WERI-Rb-1 (cell line): ENCODE results near the gene SLC24A3.
"Not testable (repeated sequence)": the region's sequence is repeated elsewhere in the genome, so short reads cannot be mapped to it uniquely, and the experiment has no call there.

Source experiments
- DNase-seq: peaks from one replicate; pipeline ENCODE4 v3.0.0-alpha.2; 2020
- H3K27ac ChIP-seq: fragments of 250-450 bp; sonication (Bioruptor Pico); 2 replicates; pipeline ENCODE4 v1.5.1; 2020; ENCODE audit warnings: mild to moderate bottlenecking, moderate library complexity
- H3K27me3 ChIP-seq: fragments of 250-450 bp; sonication (Bioruptor Pico); 2 replicates; pipeline ENCODE4 v1.5.1; 2021; ENCODE audit warnings: mild to moderate bottlenecking, low read depth, moderate library complexity; ENCODE audit not compliant: insufficient read depth, severe bottlenecking
- H3K36me3 ChIP-seq: fragments of 250-450 bp; sonication (Bioruptor Pico); 2 replicates; pipeline ENCODE4 v1.5.1; 2020; ENCODE audit warnings: mild to moderate bottlenecking, moderate library complexity
- H3K4me3 ChIP-seq: 2 replicates; pipeline ENCODE4 v1.5.1; 2011; ENCODE audit warnings: low read depth, mild to moderate bottlenecking, control low read depth, low read length
- H3K9me3 ChIP-seq: fragments of 250-450 bp; sonication (Bioruptor Pico); 2 replicates; pipeline ENCODE4 v1.5.1; 2021; ENCODE audit warnings: mild to moderate bottlenecking, moderate library complexity; ENCODE audit not compliant: severe bottlenecking
- TF ChIP-seq, protein P1 (sequence below): IDR thresholded peaks from 2 replicates; pipeline ENCODE4 v1.5.1; 2011; ENCODE audit warnings: low read depth, mild to moderate bottlenecking, control low read depth, inconsistent platforms, low read length

The SLC24A3 gene

DNA sequence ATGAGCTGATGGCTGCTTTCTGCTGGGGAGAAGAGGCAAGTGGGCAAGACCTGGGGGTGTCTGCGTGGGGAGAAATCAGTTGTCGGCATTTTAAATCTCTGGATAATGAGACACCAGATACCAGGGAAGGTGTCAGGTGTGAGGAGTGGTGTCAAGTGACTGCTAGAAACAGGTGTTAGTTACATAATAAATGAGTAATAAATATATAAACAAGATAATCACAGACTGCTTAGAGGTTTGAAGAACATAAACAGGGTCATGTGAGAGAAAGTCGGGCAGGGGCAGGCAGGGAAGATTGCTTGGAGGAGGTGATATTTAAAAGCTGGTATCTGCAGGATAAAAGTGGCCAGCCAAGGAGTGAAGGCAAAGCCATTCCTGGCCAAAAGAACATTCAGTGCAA lies 458.4 kb downstream of the SLC24A3 start:
- H3K9me3 ChIP-seq: no peaks in the 10 kb centered on the region
- TF ChIP-seq, protein P1, sequence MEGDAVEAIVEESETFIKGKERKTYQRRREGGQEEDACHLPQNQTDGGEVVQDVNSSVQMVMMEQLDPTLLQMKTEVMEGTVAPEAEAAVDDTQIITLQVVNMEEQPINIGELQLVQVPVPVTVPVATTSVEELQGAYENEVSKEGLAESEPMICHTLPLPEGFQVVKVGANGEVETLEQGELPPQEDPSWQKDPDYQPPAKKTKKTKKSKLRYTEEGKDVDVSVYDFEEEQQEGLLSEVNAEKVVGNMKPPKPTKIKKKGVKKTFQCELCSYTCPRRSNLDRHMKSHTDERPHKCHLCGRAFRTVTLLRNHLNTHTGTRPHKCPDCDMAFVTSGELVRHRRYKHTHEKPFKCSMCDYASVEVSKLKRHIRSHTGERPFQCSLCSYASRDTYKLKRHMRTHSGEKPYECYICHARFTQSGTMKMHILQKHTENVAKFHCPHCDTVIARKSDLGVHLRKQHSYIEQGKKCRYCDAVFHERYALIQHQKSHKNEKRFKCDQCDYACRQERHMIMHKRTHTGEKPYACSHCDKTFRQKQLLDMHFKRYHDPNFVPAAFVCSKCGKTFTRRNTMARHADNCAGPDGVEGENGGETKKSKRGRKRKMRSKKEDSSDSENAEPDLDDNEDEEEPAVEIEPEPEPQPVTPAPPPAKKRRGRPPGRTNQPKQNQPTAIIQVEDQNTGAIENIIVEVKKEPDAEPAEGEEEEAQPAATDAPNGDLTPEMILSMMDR: no peak

DNA sequence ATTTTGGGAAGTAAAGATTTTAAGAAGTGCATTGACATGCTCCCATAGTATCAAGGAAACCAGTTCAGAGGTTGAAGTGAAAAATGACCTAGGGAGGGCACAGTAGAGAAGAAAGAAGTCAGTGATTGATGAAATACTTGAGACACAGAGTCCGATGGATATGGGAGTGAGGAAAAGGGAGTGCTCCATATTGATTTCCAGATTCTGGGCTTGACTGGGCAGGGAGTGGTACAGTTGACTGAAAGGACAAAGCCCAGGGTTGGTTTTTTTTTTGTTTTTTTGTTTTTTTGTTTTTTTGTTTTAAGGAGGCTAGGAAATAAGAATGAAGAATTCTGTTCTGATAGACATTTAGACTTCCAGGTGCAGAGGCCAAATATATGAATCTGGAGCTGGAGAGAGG lies 458.9 kb downstream of the SLC24A3 start:
- Histone ChIP-seq H3K27ac (no peak overlapping the region), H3K36me3 (no peaks in the 10 kb centered on the region), H3K9me3 (no peaks in the 10 kb centered on the region), H3K27me3 (peaks cover 96% of the 10 kb centered on the region), H3K4me3 (no peak overlapping the region)
- TF ChIP-seq, protein P1: no peak
- DNase-seq: no peak

More for the DNA sequence above, 458.4 kb downstream of the SLC24A3 start:
- no peak overlapping the region for H3K27ac ChIP-seq
- no peaks in the 10 kb centered on the region for H3K36me3 ChIP-seq
- H3K27me3 ChIP-seq: peaks cover 97% of the 10 kb centered on the region
- no peak overlapping the region for H3K4me3 ChIP-seq
- DNase-seq: no peak

DNA sequence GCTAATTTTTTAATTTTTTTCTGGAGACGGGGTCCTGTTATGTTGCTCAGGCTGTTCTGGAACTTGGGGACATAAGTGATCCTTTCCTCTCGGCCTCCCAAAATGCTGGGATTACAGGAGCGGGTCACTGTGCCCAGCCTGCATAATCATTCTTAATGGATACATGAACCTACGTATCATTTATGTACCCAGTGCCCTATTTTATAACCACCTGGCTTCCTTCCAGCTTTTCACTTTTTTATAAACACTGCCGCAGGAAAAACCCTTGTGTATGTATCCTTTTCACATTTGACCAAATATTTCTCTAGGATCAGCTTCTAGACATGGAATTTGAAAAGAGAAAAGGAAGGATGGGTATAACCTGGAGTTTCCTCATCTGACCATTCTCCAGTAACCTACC lies 460.1 kb downstream of the SLC24A3 start:
- TF ChIP-seq, protein P1: no peak
- H3K36me3 ChIP-seq: no peaks in the 10 kb centered on the region
- no peak for DNase-seq
- no peak overlapping the region for H3K4me3 ChIP-seq
- no peak overlapping the region for H3K27ac ChIP-seq
- H3K27me3 ChIP-seq: peaks cover 89% of the 10 kb centered on the region
- H3K9me3 ChIP-seq: no peaks in the 10 kb centered on the region

DNA sequence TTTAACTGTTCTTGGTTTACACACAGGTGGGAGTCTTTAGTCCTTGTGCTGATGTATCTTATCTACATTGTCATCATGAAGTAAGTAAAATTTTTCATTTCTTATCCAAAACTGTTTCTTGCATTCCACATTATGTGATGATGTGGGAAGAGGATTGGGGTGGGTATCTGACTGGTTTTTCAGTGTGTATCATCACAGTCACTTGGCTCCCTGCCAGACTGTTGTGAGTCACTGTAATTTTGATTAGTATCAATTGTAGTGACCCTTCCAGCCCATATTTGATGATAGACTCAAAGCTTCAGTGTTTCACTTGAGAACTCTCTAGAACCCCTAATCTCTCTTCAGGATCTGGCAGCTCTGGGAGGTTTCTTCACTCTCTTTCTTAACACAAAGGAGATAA lies 461.1 kb downstream of the SLC24A3 start:
- TF ChIP-seq, protein P1: no peak

DNA sequence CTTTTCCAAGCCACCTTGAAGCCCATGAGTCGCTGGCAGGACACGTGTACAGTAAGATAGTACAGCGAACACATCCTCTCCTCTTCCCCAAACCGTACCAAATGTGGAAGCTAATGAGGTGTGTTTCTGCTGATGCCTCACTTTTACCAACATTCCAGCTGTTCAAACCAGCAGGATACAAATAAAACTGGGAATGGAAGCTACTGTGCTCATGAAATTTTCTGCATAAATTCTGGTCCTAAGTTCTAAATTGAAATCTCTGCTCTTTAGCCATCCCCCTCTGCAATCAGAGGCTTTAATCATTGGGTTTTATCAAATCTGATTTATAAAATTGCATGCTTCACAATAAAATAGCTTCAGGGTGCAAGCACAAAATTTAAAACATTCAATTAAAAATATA lies 463.8 kb downstream of the SLC24A3 start:
- DNase-seq: no peak
- H3K4me3 ChIP-seq: no peak overlapping the region
- peaks cover 59% of the 10 kb centered on the region for H3K27me3 ChIP-seq
- peaks cover 3% of the 10 kb centered on the region for H3K9me3 ChIP-seq
- no peak overlapping the region for H3K27ac ChIP-seq
- TF ChIP-seq, protein P1: no peak
- no peaks in the 10 kb centered on the region for H3K36me3 ChIP-seq

More for the DNA sequence above, 461.1 kb downstream of the SLC24A3 start:
- Histone ChIP-seq H3K36me3 (no peaks in the 10 kb centered on the region), H3K4me3 (no peak overlapping the region), H3K27ac (no peak overlapping the region), H3K9me3 (no peaks in the 10 kb centered on the region), H3K27me3 (peaks cover 78% of the 10 kb centered on the region)
- DNase-seq: no peak

DNA sequence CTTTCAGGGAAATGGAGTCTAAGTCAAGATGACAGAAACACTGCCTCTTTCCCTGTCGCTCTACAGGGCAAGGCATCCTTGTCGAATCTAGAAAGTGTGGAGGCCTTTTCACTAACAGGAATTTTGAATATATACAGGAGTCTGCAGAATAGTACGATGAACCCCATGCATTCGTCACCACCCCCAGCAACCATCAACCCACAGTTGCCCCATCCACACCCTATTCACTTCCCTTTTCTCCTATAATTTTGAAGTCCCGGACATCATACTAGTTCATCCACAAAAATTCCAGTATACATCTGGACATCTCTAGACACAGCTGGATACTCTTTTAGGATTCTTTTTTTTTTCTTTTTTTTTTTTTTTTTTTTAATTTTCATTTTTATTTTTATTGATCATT lies 464.9 kb downstream of the SLC24A3 start:
- Histone ChIP-seq H3K36me3 (no peaks in the 10 kb centered on the region), H3K27ac (no peak overlapping the region), H3K9me3 (peaks cover 3% of the 10 kb centered on the region), H3K4me3 (no peak overlapping the region), H3K27me3 (peaks cover 49% of the 10 kb centered on the region)
- TF ChIP-seq, protein P1: no peak
- DNase-seq: no peak

DNA sequence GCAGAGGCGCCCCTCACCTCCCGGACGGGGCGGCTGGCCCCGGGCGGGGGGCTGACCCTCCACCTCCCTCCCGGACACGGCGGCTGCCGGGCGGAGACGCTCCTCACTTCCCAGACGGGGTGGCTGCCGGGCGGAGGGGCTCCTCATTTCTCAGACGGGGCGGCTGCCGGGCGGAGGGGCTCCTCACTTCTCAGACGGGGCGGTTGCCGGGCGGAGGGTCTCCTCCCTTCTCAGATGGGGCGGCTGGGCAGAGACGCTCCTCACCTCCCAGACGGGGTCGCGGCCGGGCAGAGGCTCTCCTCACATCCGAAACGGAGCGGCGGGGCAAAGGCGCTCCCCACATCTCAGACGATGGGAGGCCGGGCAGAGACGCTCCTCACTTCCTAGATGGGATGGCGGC lies 466.1 kb downstream of the SLC24A3 start:
- not testable (repeated sequence) for H3K4me3 ChIP-seq, DNase-seq, H3K9me3 ChIP-seq, H3K27ac ChIP-seq, H3K36me3 ChIP-seq
- H3K27me3 ChIP-seq: peaks cover 43% of the 10 kb centered on the region
